ENCODE results near the gene PPARG. TPM values are rescaled to one million over a fixed set of nuclear protein-coding genes. Genes with fewer than 3 reads are reported as not detected.
"Not testable (repeated sequence)": the region's sequence is repeated elsewhere in the genome, so short reads cannot be mapped to it uniquely, and the experiment has no call there.

Gene PPARG
- total RNA-seq, 1 donor from 2014 or later: 25.7 TPM

DNA sequence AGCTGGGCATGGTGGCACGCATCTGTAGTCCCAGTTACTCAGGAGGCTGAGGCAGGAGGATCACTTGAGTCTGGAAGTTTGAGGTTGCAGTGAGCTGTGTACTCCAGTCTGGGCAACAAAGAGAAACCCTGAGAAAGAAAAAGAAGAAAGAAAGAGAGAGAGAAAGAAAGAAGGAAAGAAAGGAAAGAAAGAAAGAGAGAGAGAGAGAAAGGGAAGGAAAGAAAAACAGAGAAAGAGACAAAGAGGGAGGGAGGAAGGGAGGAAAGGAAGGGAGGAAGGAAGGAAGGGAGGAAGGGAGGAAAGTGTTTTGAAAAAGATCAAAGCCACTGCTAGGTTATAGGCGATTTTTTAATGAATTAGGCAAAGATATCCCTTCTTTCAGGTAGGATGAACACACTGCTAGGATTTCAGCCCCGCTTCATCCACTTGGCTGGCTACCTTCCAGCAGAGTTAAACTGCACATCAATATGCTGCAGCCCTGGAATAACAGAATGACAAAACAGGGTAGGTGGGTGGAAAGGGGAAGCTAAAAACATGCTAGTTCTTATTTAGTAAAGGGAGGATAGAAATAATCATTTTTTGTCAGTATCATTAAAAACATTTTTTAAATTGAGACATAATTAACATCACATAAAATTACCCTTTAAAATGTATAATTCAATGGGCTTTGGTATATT lies 12.8 kb upstream of the PPARG start:
- intact Hi-C loops (cut with DNase I): no loop called here
- no peak for DNase-seq (ENCODE audit: missing footprints)
- ATAC-seq: no peak

DNA sequence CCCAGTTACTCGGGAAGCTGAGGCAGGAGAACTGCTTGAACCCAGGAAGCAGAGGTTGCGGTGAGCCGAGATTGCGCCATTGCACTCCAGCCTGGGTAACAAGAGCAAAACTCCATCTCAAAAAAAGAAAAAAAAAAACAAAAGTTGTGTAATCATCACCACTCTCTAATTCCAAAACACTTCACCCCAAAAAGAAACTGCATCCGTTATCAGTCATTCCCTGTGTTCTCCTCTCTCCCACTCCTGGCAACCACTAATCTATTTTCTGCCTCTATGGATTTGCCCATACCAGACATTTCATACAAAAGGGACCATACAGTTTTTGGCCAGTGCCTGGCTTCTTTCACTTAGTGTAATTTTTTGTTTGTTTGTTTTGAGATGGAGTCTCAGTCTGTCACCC lies 12.0 kb upstream of the PPARG start:
- intact Hi-C loops (cut with DNase I); DNase-seq (ENCODE audit: missing footprints); ATAC-seq: not testable (repeated sequence)

DNA sequence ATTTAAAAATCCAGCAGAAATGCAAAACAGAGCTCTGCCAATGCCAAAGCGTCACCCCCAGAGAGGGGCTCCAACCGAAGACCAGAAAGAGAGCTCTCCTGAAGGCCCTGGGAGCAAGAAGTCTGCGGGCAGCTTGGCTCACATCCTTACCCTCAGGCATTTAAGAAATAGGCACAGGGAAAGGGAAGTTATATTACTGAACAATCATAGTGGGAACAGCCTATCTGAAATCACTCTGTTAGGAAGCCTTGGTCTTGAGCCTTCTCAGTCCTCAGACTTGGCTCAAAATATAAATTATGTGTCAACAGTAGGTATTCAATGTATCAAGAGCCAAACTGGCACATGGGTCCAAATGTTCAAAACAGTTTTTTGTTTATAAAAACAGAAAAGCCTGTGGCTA lies 10.3 kb upstream of the PPARG start:
- intact Hi-C loops (cut with DNase I): no loop called here
- no peak for DNase-seq (ENCODE audit: missing footprints)
- no peak for ATAC-seq

DNA sequence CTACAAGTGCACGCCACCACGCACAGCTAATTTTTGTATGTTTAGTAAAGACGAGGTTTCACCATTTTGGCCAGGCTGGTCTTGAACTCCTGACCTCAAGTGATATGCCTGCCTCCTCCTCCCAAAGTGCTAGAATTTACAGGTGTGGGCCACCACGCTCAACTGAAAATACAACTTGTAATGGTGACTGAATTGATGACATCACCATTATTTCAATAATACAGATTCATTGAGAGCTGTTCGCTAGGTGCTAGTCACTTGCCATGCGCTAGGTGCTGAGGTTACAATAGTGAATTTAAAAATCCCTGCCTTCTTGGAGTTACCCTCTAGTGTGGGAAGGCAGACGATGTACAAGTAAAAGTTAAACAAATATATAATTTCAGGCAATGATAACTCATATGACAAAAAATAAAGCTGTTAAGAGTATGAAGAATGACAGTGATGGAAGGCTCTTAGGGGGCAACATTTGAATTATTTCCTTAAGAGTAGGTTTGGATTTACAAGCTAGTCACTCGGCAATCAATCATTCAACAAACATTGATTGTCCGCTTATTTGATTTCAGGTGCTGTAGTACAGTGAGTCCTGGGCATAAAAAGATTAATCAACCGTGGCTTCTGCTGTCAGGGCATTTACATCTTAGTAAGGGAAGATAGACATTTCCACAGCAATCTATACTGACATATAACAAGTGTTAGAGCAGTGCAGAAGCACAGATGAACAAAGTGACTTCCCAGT lies 9.1 kb upstream of the PPARG start:
- DNase-seq (ENCODE audit: missing footprints) (no peak), ATAC-seq (no peak)
- intact Hi-C loops (cut with DNase I): loop anchor here (10.0 kb wide), 1 partner anchor 95 kb away; no protein-coding TSS in a partner anchor

DNA sequence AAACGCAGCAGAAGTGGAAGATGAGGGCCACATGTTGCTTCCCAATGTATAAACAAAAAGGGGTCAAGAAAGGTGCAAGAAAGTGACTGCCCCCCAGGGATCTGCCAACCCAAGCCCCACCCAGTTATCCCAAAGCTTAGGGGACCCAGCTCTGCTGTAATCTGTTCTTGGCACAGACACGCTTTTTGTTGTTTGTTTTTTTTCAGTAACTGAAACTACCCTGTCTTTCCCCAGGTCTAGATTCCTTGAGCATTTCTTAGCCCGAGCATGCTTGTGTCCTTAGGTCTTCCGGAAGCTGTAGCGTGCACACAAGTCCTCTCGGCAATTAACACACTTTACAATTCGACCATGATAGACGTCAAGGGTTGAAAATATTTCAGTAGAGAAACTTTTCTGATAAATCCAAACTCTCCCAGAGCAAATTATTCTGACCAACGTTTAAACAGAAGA lies 8.5 kb upstream of the PPARG start:
- intact Hi-C loops (cut with DNase I): loop anchor here (10.0 kb wide), 1 partner anchor 94 kb away; no protein-coding TSS in a partner anchor
- DNase-seq (ENCODE audit: missing footprints) (no peak), ATAC-seq (no peak)

DNA sequence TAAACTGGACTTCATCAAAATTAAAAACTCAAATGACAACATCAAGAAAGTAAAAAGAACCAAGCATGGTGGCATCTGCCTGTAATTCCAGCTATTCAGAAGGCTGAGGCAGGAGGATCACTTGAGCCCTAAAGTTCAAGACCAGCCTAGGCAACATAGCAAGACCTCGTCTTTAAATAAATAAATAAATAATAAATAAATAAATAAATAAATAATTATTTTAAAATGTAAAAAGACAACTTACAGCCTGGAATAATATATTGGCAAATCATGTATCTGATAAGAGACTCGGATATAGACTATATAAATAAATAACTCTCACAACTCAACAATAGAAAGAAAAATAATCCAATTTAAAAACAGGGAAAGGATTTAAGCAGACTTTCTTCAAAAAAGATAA lies 4.3 kb upstream of the PPARG start:
- intact Hi-C loops (cut with DNase I): loop anchor here (10.0 kb wide), 1 partner anchor 90 kb away; no protein-coding TSS in a partner anchor
- DNase-seq (ENCODE audit: missing footprints) (no peak), ATAC-seq (no peak)

DNA sequence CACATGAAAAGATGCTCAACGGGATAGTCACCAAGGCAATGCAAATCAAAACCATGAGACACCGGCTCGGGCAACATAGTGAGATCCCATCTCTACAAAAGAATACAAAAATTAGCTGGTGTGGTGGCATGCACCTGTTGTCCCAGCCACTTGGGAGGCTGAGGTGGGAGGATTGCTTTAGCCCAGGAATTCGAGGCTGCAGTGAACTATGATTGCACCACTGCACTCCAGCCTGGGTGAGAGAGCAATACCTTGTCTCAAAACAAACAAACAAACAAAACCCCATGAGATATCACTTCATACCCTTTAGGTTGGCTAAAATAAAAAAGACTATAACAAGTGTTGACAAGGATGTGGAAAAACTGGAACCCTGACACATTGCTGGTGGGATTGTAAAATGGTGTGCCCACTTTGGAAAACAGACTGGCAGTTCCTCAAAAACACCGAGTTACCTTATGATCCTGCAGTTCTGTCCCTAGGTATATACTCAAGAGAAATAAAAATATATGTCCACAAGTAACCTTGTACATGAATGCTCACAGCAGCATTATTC lies 3.8 kb upstream of the PPARG start:
- no peak for ATAC-seq
- DNase-seq (ENCODE audit: missing footprints): no peak
- intact Hi-C loops (cut with DNase I): loop anchor here (5.0 to 10.0 kb wide), 2 partner anchors 90 to 148 kb away; no protein-coding TSS in a partner anchor

DNA sequence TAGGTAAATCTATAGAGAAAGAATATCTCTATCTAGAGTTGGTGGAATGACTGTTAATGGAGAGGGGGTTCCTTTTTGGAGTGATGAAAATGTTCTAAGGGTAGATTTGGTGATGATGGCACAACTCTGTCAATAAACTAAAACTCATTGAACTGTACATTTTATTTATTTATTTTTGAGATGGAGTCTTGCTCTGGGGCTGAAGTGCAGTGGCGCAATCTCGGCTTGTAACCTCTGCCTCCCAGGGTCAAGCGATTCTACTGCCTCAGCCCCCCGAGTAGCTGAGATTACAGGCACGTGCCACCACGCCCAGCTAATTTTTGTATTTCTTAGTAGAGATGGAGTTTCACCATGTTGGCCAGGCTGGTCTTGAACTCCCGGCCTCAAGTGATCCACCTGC lies 3.1 kb upstream of the PPARG start:
- intact Hi-C loops (cut with DNase I): loop anchor here (2.0 to 10.0 kb wide), 3 partner anchors 89 to 195 kb away; no protein-coding TSS in a partner anchor
- not testable (repeated sequence) for ATAC-seq; DNase-seq (ENCODE audit: missing footprints)

DNA sequence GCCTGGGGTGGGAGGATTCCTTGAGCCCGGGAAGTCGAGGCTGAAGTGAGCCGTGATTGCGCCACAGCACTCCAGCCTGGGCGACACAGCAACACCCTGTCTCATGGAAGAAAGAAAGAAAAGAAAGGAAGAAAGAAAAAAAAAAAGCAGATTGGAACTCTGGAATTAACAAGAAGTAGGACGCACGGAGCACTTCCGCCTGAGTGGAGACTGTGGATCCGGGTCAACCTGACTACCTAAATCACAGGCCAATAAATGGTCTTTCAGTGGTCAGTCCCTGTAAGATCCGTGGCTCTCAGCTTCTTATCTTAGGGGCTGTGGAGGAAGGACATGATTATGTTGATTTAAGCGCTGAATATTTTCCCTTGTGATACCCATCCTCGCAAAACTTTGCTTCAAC lies 2.4 kb upstream of the PPARG start:
- intact Hi-C loops (cut with DNase I): loop anchor here (2.0 to 10.0 kb wide), 3 partner anchors 88 to 194 kb away; no protein-coding TSS in a partner anchor
- no peak for DNase-seq (ENCODE audit: missing footprints)
- ATAC-seq: no peak

DNA sequence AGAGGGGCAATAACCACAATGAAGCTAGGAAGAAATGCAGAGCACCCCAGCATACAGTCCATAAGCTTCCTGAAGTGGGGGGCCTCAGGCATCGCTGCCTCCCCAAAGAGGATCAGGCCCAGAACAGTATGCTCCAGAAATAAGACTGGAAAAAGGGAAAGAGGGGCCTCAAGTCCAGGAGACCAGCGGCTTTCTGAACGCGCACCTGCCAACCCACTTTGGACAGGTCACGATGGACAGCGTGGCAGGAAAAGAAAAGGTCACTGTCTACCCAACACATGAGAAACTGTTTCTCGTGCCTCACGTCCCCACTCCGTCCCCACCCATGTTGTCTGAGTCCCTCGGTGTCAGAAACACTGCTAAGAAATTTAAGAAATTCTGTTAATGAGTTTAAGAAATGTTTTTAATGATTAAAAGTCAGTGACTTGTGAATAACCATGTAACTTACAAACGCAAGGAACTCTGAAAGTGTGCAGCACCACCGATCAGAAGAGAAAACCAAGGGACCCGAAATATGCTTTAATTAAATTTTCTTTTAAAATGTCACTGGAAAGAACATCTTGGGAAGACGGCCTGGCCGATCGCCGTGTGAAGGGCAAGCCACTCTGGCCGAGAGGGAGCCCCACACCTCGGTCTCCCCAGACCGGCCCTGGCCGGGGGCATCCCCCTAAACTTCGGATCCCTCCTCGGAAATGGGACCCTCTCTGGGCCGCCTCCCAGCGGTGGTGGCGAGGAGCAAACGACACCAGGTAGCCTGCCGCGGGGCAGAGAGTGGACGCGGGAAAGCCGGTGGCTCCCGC lies 1.7 kb upstream of the PPARG start:
- ATAC-seq: peak; percentile 54
- peak; percentile 76 for DNase-seq (ENCODE audit: missing footprints)
- intact Hi-C loops (cut with DNase I): loop anchor here (2.0 to 10.0 kb wide), 3 partner anchors 88 to 194 kb away; no protein-coding TSS in a partner anchor

DNA sequence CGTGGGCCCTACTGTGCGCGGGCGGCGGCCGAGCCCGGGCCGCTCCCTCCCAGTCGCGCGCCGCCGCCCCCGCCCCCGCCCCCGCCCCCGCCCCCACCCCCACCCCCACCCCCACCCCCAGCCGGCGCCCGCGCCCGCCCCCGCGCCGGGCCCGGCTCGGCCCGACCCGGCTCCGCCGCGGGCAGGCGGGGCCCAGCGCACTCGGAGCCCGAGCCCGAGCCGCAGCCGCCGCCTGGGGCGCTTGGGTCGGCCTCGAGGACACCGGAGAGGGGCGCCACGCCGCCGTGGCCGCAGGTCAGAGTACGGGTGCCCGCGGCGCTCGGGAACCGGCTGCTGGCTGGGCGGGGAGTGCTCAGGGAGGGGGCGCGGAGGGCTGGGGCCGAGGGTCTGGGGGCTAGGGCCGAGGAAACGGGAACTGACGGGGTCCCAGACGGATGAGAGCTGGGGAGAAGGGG lies 1.1 kb upstream of the PPARG start:
- ATAC-seq (peak; percentile 93), DNase-seq (ENCODE audit: missing footprints) (peak; percentile 81)
- intact Hi-C loops (cut with DNase I): loop anchor here (2.0 to 10.0 kb wide), 3 partner anchors 87 to 193 kb away; no protein-coding TSS in a partner anchor

DNA sequence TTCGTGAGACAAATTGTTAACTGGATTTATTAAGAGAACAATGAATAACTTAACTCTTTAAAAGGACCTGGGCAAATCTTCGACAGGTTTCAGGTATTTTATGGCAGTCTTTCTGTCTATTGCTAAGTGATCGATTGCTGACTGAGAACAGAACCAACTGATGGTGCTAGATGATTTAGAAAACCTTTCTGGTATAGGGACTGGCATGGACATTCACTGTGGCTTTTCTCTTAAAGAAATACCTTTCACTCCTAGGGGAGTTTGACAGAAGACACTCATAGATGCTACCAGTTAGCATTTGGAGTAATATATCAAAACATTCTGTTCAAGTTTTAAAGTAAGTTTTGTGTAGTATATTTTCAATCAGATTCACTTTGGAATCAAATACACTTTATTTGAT lies 654 bp downstream of the PPARG start:
- no peak for ATAC-seq
- intact Hi-C loops (cut with DNase I): loop anchor here (5.0 to 10.0 kb wide), 2 partner anchors 85 to 152 kb away; no protein-coding TSS in a partner anchor
- DNase-seq (ENCODE audit: missing footprints): no peak

DNA sequence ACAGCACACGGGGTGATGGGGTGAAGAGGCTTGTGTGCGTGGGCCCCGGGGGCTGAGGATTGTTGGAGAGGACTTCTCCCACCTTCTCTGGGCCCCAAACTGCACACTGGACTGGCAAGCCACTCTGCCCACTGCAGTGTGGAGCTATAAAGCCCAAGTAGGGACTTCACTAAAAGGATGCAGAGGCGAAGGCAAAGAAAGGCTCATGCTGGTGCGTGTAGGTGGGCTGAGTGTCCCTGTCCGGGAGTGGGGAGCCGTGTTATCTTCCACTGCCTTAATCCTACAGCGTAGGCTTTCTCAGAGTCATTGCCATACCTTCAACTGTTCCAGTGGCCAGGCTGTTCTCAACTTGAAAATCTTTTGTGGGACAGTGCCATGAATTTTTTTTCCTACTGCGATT lies 3.9 kb downstream of the PPARG start:
- DNase-seq (ENCODE audit: missing footprints) (no peak), ATAC-seq (no peak)
- intact Hi-C loops (cut with DNase I): no loop called here

DNA sequence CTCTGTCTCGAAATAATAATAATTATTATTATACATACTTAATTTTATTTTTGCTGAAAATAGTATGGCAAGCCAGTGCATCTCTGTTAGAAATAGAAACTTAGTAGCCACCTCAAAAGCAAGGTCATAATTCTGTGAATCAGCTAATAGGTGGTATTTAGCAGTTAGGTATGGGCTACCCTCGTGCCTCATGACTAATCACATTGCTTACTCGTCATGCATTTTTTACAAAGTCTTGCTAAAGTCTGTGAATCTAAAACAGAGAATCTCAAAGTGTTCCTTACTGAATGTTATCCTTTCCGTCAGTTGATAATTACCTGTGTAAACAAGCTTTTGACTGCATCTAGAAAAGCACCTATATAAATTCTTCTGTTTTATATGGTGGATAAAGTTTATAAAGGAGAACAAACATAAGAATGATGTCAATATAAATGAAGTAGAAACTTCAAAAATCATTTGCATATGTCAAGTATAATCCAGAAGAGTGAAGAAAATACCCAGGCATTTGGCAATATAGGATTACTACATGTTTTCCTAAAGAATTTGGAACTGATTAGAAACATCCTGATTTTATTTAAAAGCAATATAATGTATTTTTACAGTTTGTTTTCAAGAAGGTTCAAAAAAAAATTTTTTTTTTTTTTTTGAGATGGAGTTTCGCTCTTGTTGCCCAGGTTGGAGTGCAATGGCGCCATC lies 6.2 kb downstream of the PPARG start:
- ATAC-seq: no peak
- DNase-seq (ENCODE audit: missing footprints): no peak
- intact Hi-C loops (cut with DNase I): no loop called here

DNA sequence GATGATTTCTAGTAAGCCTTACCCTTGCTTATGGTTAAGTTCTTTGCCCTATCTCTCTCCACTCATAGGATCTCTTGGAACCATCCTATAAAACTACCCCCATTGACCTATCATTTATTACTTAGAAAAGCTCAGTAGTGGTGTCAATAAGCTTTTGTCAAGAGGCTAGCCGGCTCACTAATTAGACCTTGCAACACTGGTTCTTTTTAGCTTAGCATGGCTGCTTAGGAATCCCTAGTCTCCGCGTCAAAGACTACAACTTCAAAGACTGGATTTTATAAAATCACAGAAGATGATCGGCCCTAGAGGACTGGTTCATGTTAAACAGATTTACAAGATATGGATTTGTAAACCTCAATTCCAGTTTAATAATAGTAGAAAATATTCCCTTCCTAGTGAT lies 7.6 kb downstream of the PPARG start:
- intact Hi-C loops (cut with DNase I): no loop called here
- ATAC-seq (no peak), DNase-seq (ENCODE audit: missing footprints) (no peak)

DNA sequence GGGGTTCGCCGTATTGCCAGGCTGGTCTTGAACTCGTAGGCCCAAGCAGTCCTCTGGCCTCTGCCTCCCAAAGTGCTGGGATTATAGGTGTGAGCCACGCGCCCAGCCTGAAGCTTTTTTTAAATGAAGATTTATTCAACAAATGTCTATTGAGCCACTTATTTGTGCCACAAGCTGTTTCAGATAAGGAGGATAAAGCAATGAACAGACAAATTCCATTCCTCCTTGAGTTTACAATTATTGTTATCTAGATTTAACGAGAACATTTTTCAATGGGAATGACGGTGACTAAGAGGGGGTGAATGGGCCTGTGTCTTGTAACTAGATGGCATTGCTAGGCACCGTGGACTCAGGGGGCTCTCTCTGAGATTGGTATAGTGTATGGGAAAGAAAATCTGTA lies 10.2 kb downstream of the PPARG start:
- intact Hi-C loops (cut with DNase I): no loop called here
- no peak for ATAC-seq
- no peak for DNase-seq (ENCODE audit: missing footprints)

DNA sequence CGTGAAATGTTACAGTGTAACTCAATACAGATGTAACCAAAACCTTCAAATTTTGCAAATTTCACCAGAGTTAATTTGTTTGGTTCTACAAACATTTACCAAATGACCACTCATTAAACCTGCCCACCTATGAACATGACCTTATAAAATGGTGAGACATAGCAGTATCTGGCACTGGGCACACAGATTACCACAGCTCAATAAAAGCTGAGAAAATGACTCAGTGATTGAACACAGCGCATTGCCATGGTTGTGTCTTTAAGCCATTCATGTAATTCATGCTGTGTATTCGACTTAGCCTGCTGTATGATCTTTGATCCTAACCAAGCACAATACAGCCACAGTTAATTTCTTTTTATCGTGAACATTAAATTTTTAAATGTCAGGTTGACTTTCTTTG lies 11.3 kb downstream of the PPARG start:
- intact Hi-C loops (cut with DNase I): no loop called here
- DNase-seq (ENCODE audit: missing footprints): no peak
- no peak for ATAC-seq

DNA sequence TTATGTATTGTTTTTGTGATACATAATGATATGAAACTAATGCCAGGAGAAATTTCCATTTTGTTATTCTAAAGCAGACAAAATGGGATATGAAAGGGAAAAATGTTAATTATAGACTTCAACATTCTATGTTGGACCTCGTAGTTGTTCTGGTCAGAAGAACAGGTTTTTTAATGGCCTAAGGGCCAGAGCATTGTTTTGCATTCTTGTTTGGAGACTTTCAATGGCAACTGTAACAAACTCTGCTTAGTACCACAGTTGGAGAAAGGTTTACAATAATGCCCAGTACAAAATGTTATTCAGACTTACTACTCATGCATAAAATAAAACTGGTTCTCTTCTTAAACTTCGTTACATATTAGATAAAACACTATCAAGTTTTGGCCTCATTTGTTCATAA lies 12.2 kb downstream of the PPARG start:
- DNase-seq (ENCODE audit: missing footprints) (no peak), ATAC-seq (no peak)
- intact Hi-C loops (cut with DNase I): no loop called here
